Measurements from ENCODE around the gene CFLAR. TPM values are rescaled to one million over a fixed set of nuclear protein-coding genes. Genes with fewer than 3 reads are reported as not detected.

The CFLAR gene
- total RNA-seq, 1 donor from 2014 or later: 47.5 TPM

DNA sequence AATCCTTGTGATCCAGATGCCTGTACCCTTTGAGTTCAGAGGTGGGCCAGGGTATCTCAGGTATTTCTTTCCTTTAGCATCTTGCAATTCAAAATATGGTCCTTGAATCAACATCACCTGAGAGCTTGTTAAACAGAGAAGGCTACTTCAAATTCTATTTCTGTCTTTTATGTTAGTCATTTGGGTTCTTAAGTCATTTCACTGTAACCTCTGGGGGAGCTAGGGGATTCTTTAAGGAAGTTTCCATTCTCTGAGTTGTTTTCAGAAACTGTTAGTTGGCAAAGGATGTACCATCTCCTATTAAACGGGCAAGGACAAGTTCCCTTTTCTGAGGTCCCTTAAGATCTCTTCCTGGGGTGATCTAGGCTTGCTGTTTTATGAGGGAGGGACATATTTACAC lies 16.6 kb downstream of the CFLAR start:
- FAIRE-seq: no peak
- H3K9me3 ChIP-seq (ENCODE audit: insufficient read depth, low read depth, low read length): no peaks in the 10 kb centered on the region
- peak overlapping the region; percentile 35 for H3K4me2 ChIP-seq (ENCODE audit: low read length)

DNA sequence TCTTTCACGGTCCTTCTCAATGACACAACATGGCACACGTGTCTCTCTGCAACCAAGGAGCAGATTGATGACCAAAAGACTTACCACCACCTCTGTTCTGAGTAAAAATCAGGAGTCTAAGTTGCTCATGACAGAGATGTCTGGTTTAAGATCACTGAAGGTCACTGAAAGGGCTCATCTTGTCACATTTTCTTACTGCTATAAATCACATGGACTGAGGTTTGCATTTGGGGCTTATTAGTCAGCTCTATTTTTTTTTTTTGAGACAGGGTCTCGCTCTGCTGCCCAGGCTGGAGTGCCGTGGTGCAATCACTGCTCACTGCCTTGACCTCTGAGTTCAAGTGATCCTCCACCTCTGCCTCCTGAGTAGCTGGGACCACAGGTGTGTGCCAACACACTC lies 19.4 kb downstream of the CFLAR start:
- peaks cover 42% of the 10 kb centered on the region for H3K79me2 ChIP-seq (ENCODE audit: insufficient read depth, low read length)
- peaks cover 25% of the 10 kb centered on the region for H3K36me3 ChIP-seq (ENCODE audit: insufficient read depth, low read length)
- H3K4me1 Mint-ChIP-seq (ENCODE audit: low read depth, unreplicated experiment): peaks cover 47% of the 10 kb centered on the region
- no peaks in the 10 kb centered on the region for H3K9me3 ChIP-seq (ENCODE audit: insufficient read depth, low read depth, low read length)
- no peak overlapping the region for H3K9ac ChIP-seq (ENCODE audit: low read length)
- peaks cover 41% of the 10 kb centered on the region for H3K36me3 Mint-ChIP-seq (ENCODE audit: low read depth, unreplicated experiment)
- no peak for TF ChIP-seq EZH2 (IDR thresholded peaks at IDR 0.05; ENCODE audit: insufficient read depth, low read length)
- TF ChIP-seq, protein P1, sequence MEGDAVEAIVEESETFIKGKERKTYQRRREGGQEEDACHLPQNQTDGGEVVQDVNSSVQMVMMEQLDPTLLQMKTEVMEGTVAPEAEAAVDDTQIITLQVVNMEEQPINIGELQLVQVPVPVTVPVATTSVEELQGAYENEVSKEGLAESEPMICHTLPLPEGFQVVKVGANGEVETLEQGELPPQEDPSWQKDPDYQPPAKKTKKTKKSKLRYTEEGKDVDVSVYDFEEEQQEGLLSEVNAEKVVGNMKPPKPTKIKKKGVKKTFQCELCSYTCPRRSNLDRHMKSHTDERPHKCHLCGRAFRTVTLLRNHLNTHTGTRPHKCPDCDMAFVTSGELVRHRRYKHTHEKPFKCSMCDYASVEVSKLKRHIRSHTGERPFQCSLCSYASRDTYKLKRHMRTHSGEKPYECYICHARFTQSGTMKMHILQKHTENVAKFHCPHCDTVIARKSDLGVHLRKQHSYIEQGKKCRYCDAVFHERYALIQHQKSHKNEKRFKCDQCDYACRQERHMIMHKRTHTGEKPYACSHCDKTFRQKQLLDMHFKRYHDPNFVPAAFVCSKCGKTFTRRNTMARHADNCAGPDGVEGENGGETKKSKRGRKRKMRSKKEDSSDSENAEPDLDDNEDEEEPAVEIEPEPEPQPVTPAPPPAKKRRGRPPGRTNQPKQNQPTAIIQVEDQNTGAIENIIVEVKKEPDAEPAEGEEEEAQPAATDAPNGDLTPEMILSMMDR (IDR thresholded peaks at IDR 0.05; ENCODE audit: insufficient read depth, low read depth, low read length): no peak
- H3K27me3 Mint-ChIP-seq (ENCODE audit: low read depth, unreplicated experiment): no peaks in the 10 kb centered on the region
- no peak for DNase-seq (ENCODE audit: low read depth)
- no peak overlapping the region for H3K27ac ChIP-seq (ENCODE audit: low read depth, low read length)
- H2AFZ ChIP-seq (ENCODE audit: low read depth, low read length): no peak overlapping the region
- FAIRE-seq: no peak
- no peaks in the 10 kb centered on the region for H4K20me1 ChIP-seq (ENCODE audit: insufficient read depth, low read length)
- no peak overlapping the region for H3K4me2 ChIP-seq (ENCODE audit: low read length)
- no peak overlapping the region for H3K4me3 Mint-ChIP-seq (ENCODE audit: unreplicated experiment)
- peaks cover 24% of the 10 kb centered on the region for H3K4me1 ChIP-seq (ENCODE audit: insufficient read depth, low read length)
- no peak overlapping the region for H3K27ac Mint-ChIP-seq (ENCODE audit: unreplicated experiment)
- no peak overlapping the region for H3K4me3 ChIP-seq (ENCODE audit: insufficient read depth, low read depth, low read length)
- no peaks in the 10 kb centered on the region for H3K27me3 ChIP-seq (ENCODE audit: insufficient read depth, low read length)
- H3K9me3 Mint-ChIP-seq (ENCODE audit: unreplicated experiment): no peaks in the 10 kb centered on the region

More for the DNA sequence above, 16.6 kb downstream of the CFLAR start:
- Mint-ChIP-seq H3K27ac (ENCODE audit: unreplicated experiment) (no peak overlapping the region), H3K4me1 (ENCODE audit: low read depth, unreplicated experiment) (peaks cover 63% of the 10 kb centered on the region), H3K27me3 (ENCODE audit: low read depth, unreplicated experiment) (no peaks in the 10 kb centered on the region), H3K4me3 (ENCODE audit: unreplicated experiment) (peak overlapping the region; percentile 4), H3K36me3 (ENCODE audit: low read depth, unreplicated experiment) (peaks cover 22% of the 10 kb centered on the region), H3K9me3 (ENCODE audit: unreplicated experiment) (no peaks in the 10 kb centered on the region)
- H2AFZ ChIP-seq (ENCODE audit: low read depth, low read length): no peak overlapping the region
- H3K4me1 ChIP-seq (ENCODE audit: insufficient read depth, low read length): peaks cover 47% of the 10 kb centered on the region
- H3K4me3 ChIP-seq (ENCODE audit: insufficient read depth, low read depth, low read length): no peak overlapping the region
- H3K27me3 ChIP-seq (ENCODE audit: insufficient read depth, low read length): no peaks in the 10 kb centered on the region
- peak overlapping the region; percentile 4 for H3K27ac ChIP-seq (ENCODE audit: low read depth, low read length)
- TF ChIP-seq EZH2 (IDR thresholded peaks at IDR 0.05; ENCODE audit: insufficient read depth, low read length): no peak
- TF ChIP-seq, protein P1 (IDR thresholded peaks at IDR 0.05; ENCODE audit: insufficient read depth, low read depth, low read length): no peak
- no peaks in the 10 kb centered on the region for H4K20me1 ChIP-seq (ENCODE audit: insufficient read depth, low read length)
- no peak overlapping the region for H3K9ac ChIP-seq (ENCODE audit: low read length)
- no peak for DNase-seq (ENCODE audit: low read depth)
- H3K36me3 ChIP-seq (ENCODE audit: insufficient read depth, low read length): peaks cover 16% of the 10 kb centered on the region
- peaks cover 40% of the 10 kb centered on the region for H3K79me2 ChIP-seq (ENCODE audit: insufficient read depth, low read length)

DNA sequence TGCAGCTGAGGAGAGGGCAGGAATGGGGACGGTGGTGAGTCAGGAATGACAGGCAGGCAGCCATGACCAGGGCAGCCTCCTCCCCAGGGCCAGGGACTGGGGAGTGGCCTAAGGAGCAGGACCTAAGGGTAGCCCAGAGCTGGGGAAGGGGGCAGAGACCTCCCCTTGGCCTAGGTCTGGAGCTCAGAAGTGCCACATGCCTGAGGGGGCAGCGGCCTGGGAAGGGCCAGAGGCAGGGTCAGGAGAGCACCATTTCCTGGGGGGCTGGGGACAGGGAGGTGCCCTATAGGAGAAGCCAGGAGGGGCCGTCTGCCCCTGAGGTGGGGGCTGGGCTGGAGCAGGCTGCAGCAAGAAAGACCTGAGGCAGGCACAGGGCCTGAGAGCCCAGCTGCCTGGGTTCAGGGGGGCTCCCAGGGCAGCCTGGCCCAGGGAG lies 20.9 kb downstream of the CFLAR start:
- no peak for FAIRE-seq
- peaks cover 30% of the 10 kb centered on the region for H3K79me2 ChIP-seq (ENCODE audit: insufficient read depth, low read length)
- H3K36me3 ChIP-seq (ENCODE audit: insufficient read depth, low read length): peaks cover 25% of the 10 kb centered on the region
- Mint-ChIP-seq H3K36me3 (ENCODE audit: low read depth, unreplicated experiment) (peaks cover 42% of the 10 kb centered on the region), H3K27me3 (ENCODE audit: low read depth, unreplicated experiment) (no peaks in the 10 kb centered on the region), H3K27ac (ENCODE audit: unreplicated experiment) (peak overlapping the region; percentile 41), H3K4me1 (ENCODE audit: low read depth, unreplicated experiment) (peaks cover 33% of the 10 kb centered on the region), H3K4me3 (ENCODE audit: unreplicated experiment) (no peak overlapping the region), H3K9me3 (ENCODE audit: unreplicated experiment) (no peaks in the 10 kb centered on the region)
- no peaks in the 10 kb centered on the region for H3K27me3 ChIP-seq (ENCODE audit: insufficient read depth, low read length)
- peaks cover 10% of the 10 kb centered on the region for H3K4me1 ChIP-seq (ENCODE audit: insufficient read depth, low read length)
- H3K27ac ChIP-seq (ENCODE audit: low read depth, low read length): no peak overlapping the region
- no peak overlapping the region for H3K4me3 ChIP-seq (ENCODE audit: insufficient read depth, low read depth, low read length)
- no peak overlapping the region for H3K4me2 ChIP-seq (ENCODE audit: low read length)
- DNase-seq (ENCODE audit: low read depth): no peak
- H2AFZ ChIP-seq (ENCODE audit: low read depth, low read length): no peak overlapping the region
- H4K20me1 ChIP-seq (ENCODE audit: insufficient read depth, low read length): no peaks in the 10 kb centered on the region
- no peak for TF ChIP-seq EZH2 (IDR thresholded peaks at IDR 0.05; ENCODE audit: insufficient read depth, low read length)
- TF ChIP-seq, protein P1 (IDR thresholded peaks at IDR 0.05; ENCODE audit: insufficient read depth, low read depth, low read length): no peak
- no peaks in the 10 kb centered on the region for H3K9me3 ChIP-seq (ENCODE audit: insufficient read depth, low read depth, low read length)
- H3K9ac ChIP-seq (ENCODE audit: low read length): no peak overlapping the region

Data from astrocyte (in vitro differentiated cells and primary cell).